Panc1 (cell line): ENCODE measurements around the gene DNMT3A. TPM values are rescaled to one million over a fixed set of nuclear protein-coding genes. Genes with fewer than 3 reads are reported as not detected.

ENCODE experiments used
- ATAC-seq: fragments of 200-7000 bp; cut with Tn5 transposase; 2 replicates; pipeline ENCODE4 v1.9.1; 2020; ENCODE audit warnings: mild to moderate bottlenecking, moderate library complexity
- BruUV-seq: library from RNA; stranded (reverse); fragments of 400-500 nt; replicated peaks from 2 replicates; lab custom pipeline; 2021; lab: Mats Ljungman, UMichigan
- CTCF ChIA-PET: fragments of 300-600 bp; sonication (Branson Sonifier 250); formaldehyde crosslinking; loops from one replicate; lab custom pipeline; 2022; ENCODE audit warnings: antibody characterized with exemption; lab: Charles Lee
- POLR2A ChIA-PET: fragments of 300-600 bp; sonication (Branson Sonifier 250); formaldehyde crosslinking; loops from one replicate; lab custom pipeline; 2022; ENCODE audit warnings: antibody characterized with exemption; lab: Charles Lee
- DNase-seq: peaks from one replicate; pipeline ENCODE4 v3.0.0-alpha.2; 2010; ENCODE audit warnings: low read depth, low spot score
- H3K27ac ChIP-seq: 2 replicates; pipeline ENCODE4 v1.5.1; 2011; ENCODE audit warnings: mild to moderate bottlenecking, low read length, inconsistent platforms
- H3K27me3 ChIP-seq: fragments of 200-500 bp; sonication (Bioruptor generic); 2 replicates; pipeline ENCODE4 v1.6.0; 2014; ENCODE audit warnings: low read length, inconsistent platforms; ENCODE audit not compliant: control insufficient read depth, insufficient read depth
- H3K36me3 ChIP-seq: fragments of 200-500 bp; sonication (Bioruptor generic); 2 replicates; pipeline ENCODE4 v1.5.1; 2014; ENCODE audit warnings: inconsistent platforms, mild to moderate bottlenecking, low read length, moderate library complexity; ENCODE audit not compliant: control insufficient read depth, insufficient read depth
- H3K4me1 ChIP-seq: 2 replicates; pipeline ENCODE4 v1.5.1; 2011; ENCODE audit warnings: inconsistent platforms, mild to moderate bottlenecking, low read length, moderate library complexity; ENCODE audit not compliant: control insufficient read depth, insufficient read depth
- H3K4me3 ChIP-seq, 2 experiments: 2 replicates each; pipeline ENCODE4 v1.5.1; 2011 to 2012; ENCODE audit warnings: low read depth in 2 of 2, low read length in 2 of 2, mild to moderate bottlenecking in 2 of 2, inconsistent platforms in 1 of 2, moderate library complexity in 1 of 2
- H3K9me3 ChIP-seq: fragments of 200-500 bp; sonication (Bioruptor generic); 2 replicates; pipeline ENCODE4 v1.5.1; 2014; ENCODE audit warnings: low read depth, mild to moderate bottlenecking, inconsistent platforms, low read length, moderate library complexity; ENCODE audit not compliant: control insufficient read depth, insufficient read depth
- POLR2AphosphoS5 ChIP-seq: IDR thresholded peaks from 2 replicates; pipeline ENCODE4 v1.6.1; 2012; ENCODE audit warnings: mild to moderate bottlenecking, low read depth, low read length, moderate library complexity
- SIN3A ChIP-seq: IDR thresholded peaks from 2 replicates; pipeline ENCODE4 v1.6.1; 2012; ENCODE audit warnings: low read depth, mild to moderate bottlenecking, low read length, moderate library complexity, borderline replicate concordance; ENCODE audit not compliant: insufficient read depth
- TCF7L2 ChIP-seq: IDR thresholded peaks from 2 replicates; pipeline ENCODE4 v1.6.1; 2011; ENCODE audit warnings: mild to moderate bottlenecking, low read depth, low read length, inconsistent platforms
- in situ Hi-C: cut with HindIII; loops from 2 replicates; pipeline ENCODE4 v1.10.0; 2016; ENCODE audit warnings: low sequenced_read_pairs, low pct_unique_long_range_greater_than_20kb
- intact Hi-C: fragments of 100-400 bp; cut with micrococcal nuclease; formaldehyde crosslinking; loops from one replicate; pipeline ENCODE4 v1.10.0; 2022; ENCODE audit not compliant: unreplicated experiment
- total RNA-seq: library from RNA; stranded (reverse); gene quantifications from one replicate; pipeline ENCODE4 v1.2.1, GENCODE V29; 2021; ENCODE audit not compliant: unreplicated experiment
- TF ChIP-seq, protein P1 (sequence below), 2 experiments: IDR thresholded peaks; 2 replicates each; pipeline ENCODE4 v1.6.1; 2011 to 2012; ENCODE audit warnings: low read depth in 2 of 2, control low read depth in 1 of 2, low read length in 1 of 2, mild to moderate bottlenecking in 1 of 2, moderate library complexity in 1 of 2; ENCODE audit not compliant: insufficient read depth in 1 of 2
- TF ChIP-seq, protein P2 (sequence below): fragments of 450-650 bp; IDR thresholded peaks from 2 replicates; pipeline ENCODE4 v1.5.1; 2017; ENCODE audit warnings: mild to moderate bottlenecking

Gene DNMT3A
- total RNA-seq, 1 experiment from 2014 or later = 29.3 TPM

DNA sequence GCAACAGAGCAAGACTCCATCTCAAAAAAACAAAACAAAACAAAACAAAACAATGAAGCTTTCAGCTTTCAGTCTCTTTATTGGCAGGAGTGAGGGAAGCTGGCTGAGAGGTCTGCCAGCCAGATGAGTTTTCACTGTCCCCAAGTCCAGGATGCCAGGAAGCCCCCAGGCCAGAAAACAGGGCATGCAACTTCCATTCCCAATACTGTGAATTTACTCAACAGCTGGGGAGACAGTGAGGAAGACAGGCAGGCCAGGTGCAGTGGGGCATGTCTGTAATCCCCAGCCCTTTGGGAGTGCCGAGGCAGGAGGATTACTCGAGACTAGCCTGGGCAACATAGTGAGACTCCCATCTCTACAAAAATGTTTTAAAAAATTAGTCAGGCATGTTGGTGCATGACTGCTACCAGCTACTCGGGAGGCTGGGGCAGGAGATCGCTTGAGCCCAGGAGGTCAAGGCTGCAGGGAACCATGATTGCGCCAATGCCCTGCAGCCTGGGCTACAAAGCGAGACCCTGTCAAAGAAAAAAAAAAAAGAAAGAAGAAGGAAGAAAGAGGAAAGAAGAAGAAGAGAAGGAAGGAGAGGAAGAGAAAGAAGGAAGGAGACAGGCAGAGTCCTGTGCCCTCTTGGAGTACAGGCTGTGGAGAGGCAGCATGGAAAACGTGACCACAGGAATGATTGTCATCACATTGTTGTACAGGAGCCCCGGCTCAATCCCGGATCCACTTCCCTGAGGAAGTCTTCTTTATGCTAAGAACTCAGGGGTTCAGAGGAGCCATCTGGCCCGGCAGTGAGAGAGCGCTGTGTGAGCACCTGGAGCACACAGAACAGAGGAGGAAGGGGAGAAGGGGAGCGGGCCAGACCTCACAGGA lies 144.2 kb downstream of the DNMT3A start:
- no peak overlapping the region for H3K27ac ChIP-seq
- H3K4me1 ChIP-seq = no peaks in the 10 kb centered on the region
- ATAC-seq = no peak
- BruUV-seq = no TSS peak
- no peak overlapping the region for H3K4me3 ChIP-seq
- ChIA-PET POLR2A (no interaction called here), CTCF (interaction anchor here (0.7 to 3.1 kb wide), 6 partner anchors 32 to 222 kb away, joined by 3 to 36 read pairs (median 4); no protein-coding TSS in a partner anchor)
- no peaks in the 10 kb centered on the region for H3K9me3 ChIP-seq
- no peaks in the 10 kb centered on the region for H3K36me3 ChIP-seq
- in situ Hi-C loops (no loop called here), intact Hi-C loops (loop anchor here (5.0 kb wide), 1 partner anchor 220 kb away; no protein-coding TSS in a partner anchor)
- no peaks in the 10 kb centered on the region for H3K27me3 ChIP-seq
- TF ChIP-seq, protein P1, sequence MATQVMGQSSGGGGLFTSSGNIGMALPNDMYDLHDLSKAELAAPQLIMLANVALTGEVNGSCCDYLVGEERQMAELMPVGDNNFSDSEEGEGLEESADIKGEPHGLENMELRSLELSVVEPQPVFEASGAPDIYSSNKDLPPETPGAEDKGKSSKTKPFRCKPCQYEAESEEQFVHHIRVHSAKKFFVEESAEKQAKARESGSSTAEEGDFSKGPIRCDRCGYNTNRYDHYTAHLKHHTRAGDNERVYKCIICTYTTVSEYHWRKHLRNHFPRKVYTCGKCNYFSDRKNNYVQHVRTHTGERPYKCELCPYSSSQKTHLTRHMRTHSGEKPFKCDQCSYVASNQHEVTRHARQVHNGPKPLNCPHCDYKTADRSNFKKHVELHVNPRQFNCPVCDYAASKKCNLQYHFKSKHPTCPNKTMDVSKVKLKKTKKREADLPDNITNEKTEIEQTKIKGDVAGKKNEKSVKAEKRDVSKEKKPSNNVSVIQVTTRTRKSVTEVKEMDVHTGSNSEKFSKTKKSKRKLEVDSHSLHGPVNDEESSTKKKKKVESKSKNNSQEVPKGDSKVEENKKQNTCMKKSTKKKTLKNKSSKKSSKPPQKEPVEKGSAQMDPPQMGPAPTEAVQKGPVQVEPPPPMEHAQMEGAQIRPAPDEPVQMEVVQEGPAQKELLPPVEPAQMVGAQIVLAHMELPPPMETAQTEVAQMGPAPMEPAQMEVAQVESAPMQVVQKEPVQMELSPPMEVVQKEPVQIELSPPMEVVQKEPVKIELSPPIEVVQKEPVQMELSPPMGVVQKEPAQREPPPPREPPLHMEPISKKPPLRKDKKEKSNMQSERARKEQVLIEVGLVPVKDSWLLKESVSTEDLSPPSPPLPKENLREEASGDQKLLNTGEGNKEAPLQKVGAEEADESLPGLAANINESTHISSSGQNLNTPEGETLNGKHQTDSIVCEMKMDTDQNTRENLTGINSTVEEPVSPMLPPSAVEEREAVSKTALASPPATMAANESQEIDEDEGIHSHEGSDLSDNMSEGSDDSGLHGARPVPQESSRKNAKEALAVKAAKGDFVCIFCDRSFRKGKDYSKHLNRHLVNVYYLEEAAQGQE (IDR thresholded peaks at IDR 0.05; ENCODE audit: insufficient read depth in 1 of 2, low read depth in 2 of 2, low read length in 1 of 2) = no peak
- DNase-seq = no peak

DNA sequence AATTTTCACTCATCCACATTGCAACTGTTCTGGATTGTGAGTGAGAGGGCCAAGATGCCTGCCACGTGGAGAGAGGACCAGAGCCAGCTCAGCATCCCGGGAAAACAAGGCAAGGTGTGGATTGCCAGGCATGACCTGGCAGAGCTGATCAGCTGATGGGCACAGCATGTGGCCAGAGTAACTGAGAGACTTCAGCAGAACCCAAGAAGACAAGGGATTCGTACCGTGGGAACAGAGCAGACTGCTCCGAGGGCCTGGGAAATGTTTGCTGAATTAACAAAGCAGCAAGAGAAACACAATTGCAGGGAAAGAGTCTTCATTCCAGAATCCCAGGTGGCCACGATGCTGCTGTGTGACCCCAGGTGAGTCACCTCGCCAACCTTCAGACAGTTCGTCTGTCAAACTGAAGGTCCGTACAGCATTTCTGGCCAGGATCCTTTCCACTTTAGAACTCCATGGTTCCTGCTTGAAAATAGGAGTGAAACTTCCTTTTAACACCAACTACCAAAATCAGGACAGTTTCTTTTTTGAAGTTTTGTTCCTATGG lies 147.1 kb downstream of the DNMT3A start:
- ATAC-seq = no peak
- Histone ChIP-seq H3K4me3 (no peak overlapping the region), H3K27me3 (no peaks in the 10 kb centered on the region), H3K36me3 (no peaks in the 10 kb centered on the region), H3K4me1 (no peaks in the 10 kb centered on the region), H3K9me3 (no peaks in the 10 kb centered on the region), H3K27ac (no peak overlapping the region)
- POLR2A ChIA-PET = no interaction called here
- intact Hi-C loops (loop anchor here (5.0 kb wide), 1 partner anchor 217 kb away; no protein-coding TSS in a partner anchor), in situ Hi-C loops (no loop called here)
- no peak for DNase-seq
- TF ChIP-seq, protein P2, sequence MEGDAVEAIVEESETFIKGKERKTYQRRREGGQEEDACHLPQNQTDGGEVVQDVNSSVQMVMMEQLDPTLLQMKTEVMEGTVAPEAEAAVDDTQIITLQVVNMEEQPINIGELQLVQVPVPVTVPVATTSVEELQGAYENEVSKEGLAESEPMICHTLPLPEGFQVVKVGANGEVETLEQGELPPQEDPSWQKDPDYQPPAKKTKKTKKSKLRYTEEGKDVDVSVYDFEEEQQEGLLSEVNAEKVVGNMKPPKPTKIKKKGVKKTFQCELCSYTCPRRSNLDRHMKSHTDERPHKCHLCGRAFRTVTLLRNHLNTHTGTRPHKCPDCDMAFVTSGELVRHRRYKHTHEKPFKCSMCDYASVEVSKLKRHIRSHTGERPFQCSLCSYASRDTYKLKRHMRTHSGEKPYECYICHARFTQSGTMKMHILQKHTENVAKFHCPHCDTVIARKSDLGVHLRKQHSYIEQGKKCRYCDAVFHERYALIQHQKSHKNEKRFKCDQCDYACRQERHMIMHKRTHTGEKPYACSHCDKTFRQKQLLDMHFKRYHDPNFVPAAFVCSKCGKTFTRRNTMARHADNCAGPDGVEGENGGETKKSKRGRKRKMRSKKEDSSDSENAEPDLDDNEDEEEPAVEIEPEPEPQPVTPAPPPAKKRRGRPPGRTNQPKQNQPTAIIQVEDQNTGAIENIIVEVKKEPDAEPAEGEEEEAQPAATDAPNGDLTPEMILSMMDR = no peak
- TF ChIP-seq, protein P1 (IDR thresholded peaks at IDR 0.05; ENCODE audit: insufficient read depth in 1 of 2, low read depth in 2 of 2, low read length in 1 of 2) = no peak
- no peak for TF ChIP-seq SIN3A
- TF ChIP-seq TCF7L2 = no peak
- no peak for TF ChIP-seq POLR2AphosphoS5
- BruUV-seq = no TSS peak
- CTCF ChIA-PET = interaction anchor here (3.1 kb wide), 1 partner anchor 29 kb away, joined by 36 read pairs; no protein-coding TSS in a partner anchor
